H1 (cell line): ENCODE data around the gene ZBTB16. TPM values are rescaled to one million over a fixed set of nuclear protein-coding genes. Genes with fewer than 3 reads are reported as not detected.

Experiments
- CTCF ChIA-PET: fragments of 300-600 bp; sonication (Branson Sonifier 250); formaldehyde crosslinking; loops from one replicate; lab custom pipeline; 2021; ENCODE audit not compliant: partially characterized antibody; lab: Charles Lee
- POLR2A ChIA-PET: fragments of 300-600 bp; sonication (Branson Sonifier 250); formaldehyde crosslinking; loops from one replicate; lab custom pipeline; 2021; ENCODE audit warnings: inconsistent platforms; ENCODE audit not compliant: partially characterized antibody; lab: Charles Lee
- DNase-seq, 2 experiments: peaks; one replicate each; pipeline versions ENCODE4 v3.0.0 to v3.0.0-alpha.2; 2010 to 2022; ENCODE audit warnings: low spot score in 2 of 2, low read depth in 1 of 2, mixed read lengths in 1 of 2
- FAIRE-seq: peaks from 2 replicates; lab custom pipeline; 2011; peaks lifted over from hg19 to GRCh38; lab: Jason Lieb, UNC
- H2AFZ ChIP-seq: 2 replicates; pipeline ENCODE4 v1.8.1; 2012; ENCODE audit warnings: low read length, inconsistent platforms
- H2AK5ac ChIP-seq: 2 replicates; pipeline ENCODE4 v1.6.1; 2013; ENCODE audit warnings: low read depth, low read length
- H2BK120ac ChIP-seq: replicated peaks from 2 replicates; pipeline ENCODE3; 2013; ENCODE audit warnings: low read depth, low read length, inconsistent platforms
- H2BK12ac ChIP-seq: 2 replicates; pipeline ENCODE4 v1.6.1; 2013; ENCODE audit warnings: low read depth, low read length
- H2BK15ac ChIP-seq: 2 replicates; pipeline ENCODE4 v1.6.1; 2013; ENCODE audit warnings: low read length
- H2BK20ac ChIP-seq: 2 replicates; pipeline ENCODE4 v1.6.1; 2013; ENCODE audit warnings: low read length
- H2BK5ac ChIP-seq: 2 replicates; pipeline ENCODE4 v1.6.1; 2013; ENCODE audit warnings: low read depth, low read length
- H3K14ac ChIP-seq: 2 replicates; pipeline ENCODE4 v1.6.1; 2013; ENCODE audit warnings: inconsistent platforms; ENCODE audit not compliant: insufficient read length
- H3K18ac ChIP-seq: 2 replicates; pipeline ENCODE4 v1.6.1; 2013; ENCODE audit warnings: low read length; ENCODE audit errors: extremely low read depth
- H3K23ac ChIP-seq: 2 replicates; pipeline ENCODE4 v1.6.1; 2013; ENCODE audit warnings: inconsistent platforms; ENCODE audit not compliant: insufficient read length
- H3K23me2 ChIP-seq: 2 replicates; pipeline ENCODE4 v1.6.1; 2013; ENCODE audit warnings: low read depth, low read length
- H3K27ac ChIP-seq: 2 replicates; pipeline ENCODE4 v1.6.1; 2011; ENCODE audit warnings: low read depth, low read length, inconsistent platforms
- H3K27me3 ChIP-seq, 4 experiments: replicated peaks in 1 of 4; 1 replicate in 1 of 4; 2 replicates in 3 of 4; pipeline versions ENCODE4 v1.6.1 to v1.8.1; 2011 to 2013; ENCODE audit warnings: low read length in 3 of 4, mild to moderate bottlenecking in 3 of 4, inconsistent platforms in 2 of 4, mixed read lengths in 2 of 4, moderate library complexity in 1 of 4; ENCODE audit not compliant: control insufficient read depth in 3 of 4, insufficient read depth in 3 of 4; ENCODE audit errors: extremely low read depth in 1 of 4
- H3K36me3 ChIP-seq, 4 experiments: 2 replicates each; pipeline versions ENCODE4 v1.6.1 to v1.8.1; 2011 to 2013; ENCODE audit warnings: mild to moderate bottlenecking in 4 of 4, low read length in 3 of 4, moderate library complexity in 2 of 4, control low read depth in 1 of 4, inconsistent platforms in 1 of 4; ENCODE audit not compliant: insufficient read depth in 4 of 4, control insufficient read depth in 2 of 4
- H3K4ac ChIP-seq: replicated peaks from 2 replicates; pipeline ENCODE3; 2013; ENCODE audit warnings: low read length, low read depth, mixed read lengths, inconsistent platforms; ENCODE audit not compliant: insufficient read length
- H3K4me1 ChIP-seq, 4 experiments: replicated peaks in 1 of 4; 1 replicate in 1 of 4; 2 replicates in 3 of 4; pipeline versions ENCODE4 v1.6.1 to v1.8.1; 2011 to 2013; ENCODE audit warnings: low read length in 3 of 4, inconsistent platforms in 2 of 4, mixed read lengths in 1 of 4; ENCODE audit not compliant: insufficient read depth in 4 of 4, control insufficient read depth in 3 of 4
- H3K4me2 ChIP-seq, 2 experiments: 2 replicates each; pipeline versions ENCODE4 v1.6.1 to v1.8.1; 2011 to 2013; ENCODE audit warnings: low read depth in 2 of 2, low read length in 2 of 2, control low read depth in 1 of 2, inconsistent platforms in 1 of 2, mild to moderate bottlenecking in 1 of 2; ENCODE audit not compliant: insufficient read depth in 1 of 2
- H3K4me3 ChIP-seq, 4 experiments: fragments of 200-600, 300-600 bp in 1 of 4; sonication (generic), shearing (Covaris generic), sonication (Bioruptor Twin) in 1 of 4; 2 replicates each; pipeline versions ENCODE4 v1.5.1 to v1.8.1; 2011 to 2016; ENCODE audit warnings: low read length in 4 of 4, low read depth in 3 of 4, control low read depth in 2 of 4, inconsistent platforms in 2 of 4, mild to moderate bottlenecking in 2 of 4, mixed read lengths in 1 of 4, moderate library complexity in 1 of 4; ENCODE audit not compliant: insufficient read depth in 2 of 4; ENCODE audit errors: extremely low read depth in 1 of 4
- H3K56ac ChIP-seq: replicated peaks from 2 replicates; pipeline ENCODE3; 2013; ENCODE audit warnings: low read depth, mild to moderate bottlenecking, mixed read lengths, low read length, inconsistent platforms; ENCODE audit not compliant: insufficient read length
- H3K79me1 ChIP-seq: 2 replicates; pipeline ENCODE4 v1.6.1; 2013; ENCODE audit warnings: low read depth, low read length, control low read depth
- H3K79me2 ChIP-seq, 2 experiments: 2 replicates each; pipeline versions ENCODE4 v1.6.1 to v1.8.1; 2012 to 2013; ENCODE audit warnings: low read length in 2 of 2, mild to moderate bottlenecking in 2 of 2, inconsistent platforms in 1 of 2; ENCODE audit not compliant: insufficient read depth in 2 of 2, control insufficient read depth in 1 of 2
- H3K9ac ChIP-seq, 4 experiments: replicated peaks in 1 of 4; 1 replicate in 1 of 4; 2 replicates in 3 of 4; pipeline versions ENCODE4 v1.6.1 to v1.8.1; 2011 to 2013; ENCODE audit warnings: low read depth in 3 of 4, low read length in 3 of 4, control low read depth in 2 of 4, mild to moderate bottlenecking in 2 of 4, moderate library complexity in 2 of 4, inconsistent platforms in 1 of 4; ENCODE audit errors: extremely low read depth in 1 of 4
- H3K9me3 ChIP-seq, 2 experiments: 2 replicates each; pipeline versions ENCODE4 v1.6.1 to v1.8.1; 2012 to 2013; ENCODE audit warnings: mild to moderate bottlenecking in 2 of 2, moderate library complexity in 2 of 2, control low read depth in 1 of 2, inconsistent platforms in 1 of 2, low read depth in 1 of 2, low read length in 1 of 2, mixed read lengths in 1 of 2; ENCODE audit not compliant: insufficient read depth in 2 of 2
- H4K20me1 ChIP-seq, 2 experiments: replicated peaks in 1 of 2; 2 replicates each; pipeline versions ENCODE3 to v1.8.1; 2011 to 2013; ENCODE audit warnings: inconsistent platforms in 2 of 2, low read length in 2 of 2, mild to moderate bottlenecking in 1 of 2; ENCODE audit not compliant: insufficient read depth in 2 of 2, control insufficient read depth in 1 of 2
- H4K5ac ChIP-seq: 2 replicates; pipeline ENCODE4 v1.6.1; 2013; ENCODE audit warnings: low read length, low read depth, mixed read lengths, inconsistent platforms; ENCODE audit not compliant: insufficient read length
- H4K8ac ChIP-seq: 2 replicates; pipeline ENCODE4 v1.8.0; 2013; ENCODE audit warnings: mild to moderate bottlenecking, moderate library complexity, low read length, inconsistent platforms; ENCODE audit not compliant: insufficient read depth; ENCODE audit errors: extremely low read depth
- H4K91ac ChIP-seq: replicated peaks from 2 replicates; pipeline ENCODE3; 2013; ENCODE audit warnings: low read length, mixed read lengths, inconsistent platforms; ENCODE audit not compliant: insufficient read length
- ASH2L ChIP-seq: fragments of 200-600, 300-600 bp; sonication (generic); IDR thresholded peaks from one replicate; pipeline ENCODE4 v1.7.1; 2017; ENCODE audit warnings: low read length
- BACH1 ChIP-seq: IDR thresholded peaks from 2 replicates; pipeline ENCODE4 v1.6.1; 2012; ENCODE audit warnings: low read length, improper control_type of control experiment
- CEBPB ChIP-seq: IDR thresholded peaks from 2 replicates; pipeline ENCODE4 v1.6.1; 2012; ENCODE audit warnings: low read depth, low read length
- CHD2 ChIP-seq: IDR thresholded peaks from 2 replicates; pipeline ENCODE4 v1.6.1; 2012; ENCODE audit warnings: low read length, improper control_type of control experiment
- CTCF ChIP-seq, 3 experiments: IDR thresholded peaks; 1 replicate in 2 of 3; 2 replicates in 1 of 3; pipeline versions ENCODE4 v1.5.1 to v1.6.1; 2011; ENCODE audit warnings: low read length in 3 of 3, mild to moderate bottlenecking in 3 of 3, inconsistent platforms in 2 of 3, low read depth in 1 of 3, moderate library complexity in 1 of 3; ENCODE audit not compliant: insufficient read depth in 1 of 3; ENCODE audit errors: control extremely low read depth in 1 of 3
- HDAC6 ChIP-seq: IDR thresholded peaks from one replicate; pipeline ENCODE4 v1.7.1; 2012; ENCODE audit warnings: low read depth, mild to moderate bottlenecking, inconsistent platforms, low read length, moderate library complexity
- JUND ChIP-seq: IDR thresholded peaks from 2 replicates; pipeline ENCODE4 v1.6.1; 2011; ENCODE audit warnings: mild to moderate bottlenecking, improper control_type of control experiment, low read length
- KDM5A ChIP-seq: fragments of 200-600 bp; IDR thresholded peaks from 2 replicates; pipeline ENCODE4 v1.7.1; 2012; ENCODE audit warnings: mild to moderate bottlenecking, low read length, inconsistent platforms, mixed read lengths
- RBBP5 ChIP-seq: IDR thresholded peaks from 2 replicates; pipeline ENCODE4 v1.7.1; 2012; ENCODE audit warnings: low read depth, mild to moderate bottlenecking, inconsistent platforms, low read length, moderate library complexity, borderline replicate concordance
- TAF1 ChIP-seq: IDR thresholded peaks from 2 replicates; pipeline ENCODE4 v1.6.1; 2011; ENCODE audit warnings: mild to moderate bottlenecking, low read depth, low read length
- USF2 ChIP-seq: IDR thresholded peaks from 2 replicates; pipeline ENCODE4 v1.6.1; 2011; ENCODE audit warnings: low read length, improper control_type of control experiment
- WGBS, 2 experiments: shearing (Covaris generic) in 1 of 2; methylation state at CpG; one replicate each; pipeline versions ENCODE4 v1.1.6 to v1.1.7; 2013 to 2015; ENCODE audit warnings: low lambda C conversion rate in 2 of 2, mixed read lengths in 2 of 2, inconsistent platforms in 1 of 2, low coverage in 1 of 2, missing lambda C conversion rate in 1 of 2; ENCODE audit not compliant: insufficient replicate concordance in 2 of 2, insufficient coverage in 1 of 2, insufficient read length in 1 of 2; ENCODE audit errors: extremely low coverage in 1 of 2, missing lambda C conversion rate in 1 of 2; 5-methylcytosine and 5-hydroxymethylcytosine counted together
- polyA plus RNA-seq, 7 experiments: library from polyadenylated mRNA; depleted of rRNA in 3 of 7; stranded (reverse) in 5 of 7; unstranded in 2 of 7; fragments of >200 nt in 5 of 7; fragments of 200-250 nt in 2 of 7; gene quantifications; 1 replicate in 5 of 7; 2 replicates in 1 of 7; 4 replicates in 1 of 7; pipeline versions ENCODE4 v1.2.1 to v1.2.3, GENCODE V29; 2011 to 2013; ENCODE audit warnings: missing spikeins in 2 of 7, mixed read lengths in 2 of 7
- total RNA-seq: library from RNA; stranded (reverse); fragmentation: NEBNext Ultra II Directional; extraction: Animal tissue kit (Norgen Biotek cat#: 25700); gene quantifications from 2 replicates; pipeline ENCODE4 v1.2.1, GENCODE V29; 2021

ZBTB16 gene
- total and polyA plus RNA-seq, 2 of the 8 experiments (the other 6 are each of a cell fraction or from before 2014, with no cell fraction given): 0.12 to 0.61 TPM

GRCh38 chr11:114163229-114163631, 103.7 kb downstream of the ZBTB16 start:
- H4K8ac ChIP-seq: no peak overlapping the region
- WGBS, 2 experiments: 89% methylated on average over 7 of the region's 7 CpGs; no CpG with 5 or more reads in 1 of the 2 experiments
- H3K18ac ChIP-seq: no peak overlapping the region
- H3K36me3 ChIP-seq: no peaks in the 10 kb centered on the region
- no peak overlapping the region for H2BK5ac ChIP-seq
- FAIRE-seq (no peak), DNase-seq (no peak)
- H3K4ac ChIP-seq: no peak overlapping the region
- ChIA-PET CTCF (interaction anchor here (0.7 kb wide), 2 partner anchors 37 to 135 kb away, joined by 3 read pairs; no protein-coding TSS in a partner anchor), POLR2A (no interaction called here)
- no peak overlapping the region for H2BK20ac ChIP-seq
- H3K23me2 ChIP-seq: no peaks in the 10 kb centered on the region
- H2AK5ac ChIP-seq: no peak overlapping the region
- no peak overlapping the region for H2BK12ac ChIP-seq
- no peak for TF ChIP-seq USF2
- TF ChIP-seq JUND: no peak
- no peak for TF ChIP-seq HDAC6
- TF ChIP-seq ASH2L: no peak
- TF ChIP-seq BACH1: no peak
- TF ChIP-seq TAF1: no peak
- no peak for TF ChIP-seq CEBPB
- TF ChIP-seq CTCF (IDR thresholded peaks at IDR 0.05; ENCODE audit: control extremely low read depth in 1 of 3, insufficient read depth in 1 of 3, low read depth in 1 of 3, low read length in 3 of 3): no peak
- no peak for TF ChIP-seq CHD2
- TF ChIP-seq RBBP5: no peak
- no peak for TF ChIP-seq KDM5A
- H2BK120ac ChIP-seq: no peak overlapping the region
- H3K4me2 ChIP-seq: no peak overlapping the region
- H2BK15ac ChIP-seq: no peak overlapping the region
- no peak overlapping the region for H4K91ac ChIP-seq
- no peak overlapping the region for H3K23ac ChIP-seq
- no peaks in the 10 kb centered on the region for H4K20me1 ChIP-seq
- no peaks in the 10 kb centered on the region for H3K79me2 ChIP-seq
- no peak overlapping the region for H3K9ac ChIP-seq
- no peaks in the 10 kb centered on the region for H3K79me1 ChIP-seq
- no peaks in the 10 kb centered on the region for H3K27me3 ChIP-seq
- no peaks in the 10 kb centered on the region for H3K9me3 ChIP-seq
- H2AFZ ChIP-seq: no peak overlapping the region
- peaks cover 2 to 6% (median 3%) of the 10 kb centered on the region in 4 experiments; a peak in 5 of 7 replicates for H3K4me1 ChIP-seq
- H3K56ac ChIP-seq: no peak overlapping the region
- H3K27ac ChIP-seq: no peak overlapping the region
- H3K4me3 ChIP-seq: no peak overlapping the region
- H4K5ac ChIP-seq: no peak overlapping the region
- H3K14ac ChIP-seq: no peak overlapping the region
